DOHH2 (cell line): ENCODE results near the gene SPATA20.

Experiments used
- H3F3A ChIP-seq: fragments of 200-600 bp; sonication (generic), shearing (Covaris generic); 2 replicates; pipeline ENCODE4 v1.6.0; 2016; ENCODE audit warnings: antibody characterized with exemption, mild to moderate bottlenecking; ENCODE audit not compliant: control insufficient read depth, insufficient read depth
- H3K27ac ChIP-seq: fragments of 200-600 bp; sonication (generic); 2 replicates; pipeline ENCODE4 v1.5.1; 2014; ENCODE audit warnings: low read depth, mild to moderate bottlenecking, low read length, moderate library complexity
- H3K27me3 ChIP-seq: fragments of 200-600 bp; sonication (generic); 2 replicates; pipeline ENCODE4 v1.6.1; 2014; ENCODE audit warnings: mild to moderate bottlenecking, low read length, mixed read lengths; ENCODE audit not compliant: control insufficient read depth
- H3K36me3 ChIP-seq: fragments of 200-600 bp; sonication (generic); 2 replicates; pipeline ENCODE4 v1.6.1; 2014; ENCODE audit warnings: mild to moderate bottlenecking, low read length, moderate library complexity, mixed read lengths; ENCODE audit not compliant: control insufficient read depth
- H3K4me1 ChIP-seq: fragments of 200-600 bp; sonication (generic); 2 replicates; pipeline ENCODE4 v1.6.1; 2014; ENCODE audit warnings: mild to moderate bottlenecking, low read length, mixed read lengths; ENCODE audit not compliant: control insufficient read depth
- H3K4me2 ChIP-seq: fragments of 200-600 bp; sonication (generic); 2 replicates; pipeline ENCODE4 v1.6.0; 2014; ENCODE audit warnings: mild to moderate bottlenecking, low read length, moderate library complexity
- H3K4me3 ChIP-seq: fragments of 200-600 bp; sonication (generic); 2 replicates; pipeline ENCODE4 v1.5.1; 2014; ENCODE audit warnings: mild to moderate bottlenecking, low read length, mixed read lengths
- H3K79me2 ChIP-seq: fragments of 200-600 bp; sonication (generic); 2 replicates; pipeline ENCODE4 v1.6.1; 2014; ENCODE audit warnings: mild to moderate bottlenecking, low read length, mixed read lengths; ENCODE audit not compliant: control insufficient read depth
- H3K9me2 ChIP-seq: fragments of 200-600 bp; sonication (generic); replicated peaks from 2 replicates; pipeline ENCODE4 v1.6.1; 2014; ENCODE audit warnings: mild to moderate bottlenecking, low read length, mixed read lengths; ENCODE audit not compliant: control insufficient read depth
- H3K9me3 ChIP-seq: fragments of 200-600 bp; sonication (generic); 2 replicates; pipeline ENCODE4 v1.6.1; 2014; ENCODE audit warnings: antibody characterized with exemption, low read length, mixed read lengths; ENCODE audit not compliant: control insufficient read depth, insufficient read depth
- H4K20me1 ChIP-seq: fragments of 200-600 bp; sonication (generic); 2 replicates; pipeline ENCODE4 v1.6.0; 2014; ENCODE audit warnings: low read depth, mild to moderate bottlenecking, antibody characterized with exemption, low read length, moderate library complexity; ENCODE audit not compliant: control insufficient read depth, insufficient read depth
- EZH2phosphoT487 ChIP-seq: fragments of 200-600 bp; sonication (generic); IDR thresholded peaks from 2 replicates; pipeline ENCODE4 v1.6.1; 2017; ENCODE audit warnings: borderline replicate concordance, mild to moderate bottlenecking, antibody characterized with exemption, low read length, moderate library complexity, mixed read lengths
- TF ChIP-seq, protein P1 (sequence below): fragments of 200-600 bp; sonication (generic); IDR thresholded peaks from one replicate; pipeline ENCODE4 v1.5.1; 2014; ENCODE audit warnings: antibody characterized with exemption, mild to moderate bottlenecking, low read depth, low read length; ENCODE audit not compliant: poor library complexity, severe bottlenecking

The SPATA20 gene

DNA sequence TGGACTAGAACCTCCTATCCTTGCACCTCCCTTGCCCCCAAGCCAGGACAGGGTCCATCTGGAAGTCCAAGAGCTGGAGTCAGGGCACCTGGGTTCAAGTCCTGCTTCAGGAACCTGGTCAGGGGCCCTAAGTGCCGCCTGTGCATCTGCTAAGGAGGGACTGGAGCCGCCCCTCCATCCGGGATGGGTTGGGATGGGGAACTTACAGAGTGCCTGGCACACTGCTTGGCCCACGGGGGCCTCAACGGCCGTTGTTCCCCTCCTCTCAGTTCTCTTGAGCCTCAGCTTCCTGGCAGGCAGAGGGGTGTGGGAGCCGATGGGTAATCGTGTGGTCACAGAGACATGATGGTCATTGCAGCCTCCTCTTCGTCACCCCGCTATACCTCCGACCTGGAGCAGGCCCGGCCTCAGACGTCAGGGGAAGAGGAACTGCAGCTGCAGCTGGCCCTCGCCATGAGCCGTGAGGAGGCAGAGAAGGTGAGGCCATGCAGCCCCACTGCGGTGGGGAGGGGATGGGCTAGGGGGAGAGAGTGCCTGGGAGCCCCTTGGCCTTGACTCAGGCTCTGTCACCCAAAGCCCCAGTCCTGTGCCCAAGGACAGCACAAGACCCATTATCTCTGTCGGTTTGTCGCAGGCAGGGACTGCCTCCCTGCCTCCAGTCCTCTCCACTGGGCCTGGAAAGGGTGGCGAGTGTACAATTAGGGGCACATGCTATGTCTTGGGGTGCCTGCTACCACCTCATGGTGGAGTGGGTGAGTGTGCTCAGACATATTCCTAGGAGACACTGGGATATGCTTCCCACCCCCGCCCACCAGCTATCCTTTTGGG is 9.0 kb upstream of the SPATA20 start:
- Histone ChIP-seq H3K4me1 (peaks cover 16% of the 10 kb centered on the region), H3K9me2 (no peaks in the 10 kb centered on the region), H4K20me1 (no peaks in the 10 kb centered on the region), H3K79me2 (no peaks in the 10 kb centered on the region), H3K4me3 (no peak overlapping the region), H3F3A (no peaks in the 10 kb centered on the region), H3K36me3 (no peaks in the 10 kb centered on the region), H3K27ac (no peak overlapping the region), H3K27me3 (peaks cover 27% of the 10 kb centered on the region), H3K9me3 (no peaks in the 10 kb centered on the region), H3K4me2 (no peak overlapping the region)
- TF ChIP-seq EZH2phosphoT487: no peak
- TF ChIP-seq, protein P1, sequence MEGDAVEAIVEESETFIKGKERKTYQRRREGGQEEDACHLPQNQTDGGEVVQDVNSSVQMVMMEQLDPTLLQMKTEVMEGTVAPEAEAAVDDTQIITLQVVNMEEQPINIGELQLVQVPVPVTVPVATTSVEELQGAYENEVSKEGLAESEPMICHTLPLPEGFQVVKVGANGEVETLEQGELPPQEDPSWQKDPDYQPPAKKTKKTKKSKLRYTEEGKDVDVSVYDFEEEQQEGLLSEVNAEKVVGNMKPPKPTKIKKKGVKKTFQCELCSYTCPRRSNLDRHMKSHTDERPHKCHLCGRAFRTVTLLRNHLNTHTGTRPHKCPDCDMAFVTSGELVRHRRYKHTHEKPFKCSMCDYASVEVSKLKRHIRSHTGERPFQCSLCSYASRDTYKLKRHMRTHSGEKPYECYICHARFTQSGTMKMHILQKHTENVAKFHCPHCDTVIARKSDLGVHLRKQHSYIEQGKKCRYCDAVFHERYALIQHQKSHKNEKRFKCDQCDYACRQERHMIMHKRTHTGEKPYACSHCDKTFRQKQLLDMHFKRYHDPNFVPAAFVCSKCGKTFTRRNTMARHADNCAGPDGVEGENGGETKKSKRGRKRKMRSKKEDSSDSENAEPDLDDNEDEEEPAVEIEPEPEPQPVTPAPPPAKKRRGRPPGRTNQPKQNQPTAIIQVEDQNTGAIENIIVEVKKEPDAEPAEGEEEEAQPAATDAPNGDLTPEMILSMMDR: no peak

DNA sequence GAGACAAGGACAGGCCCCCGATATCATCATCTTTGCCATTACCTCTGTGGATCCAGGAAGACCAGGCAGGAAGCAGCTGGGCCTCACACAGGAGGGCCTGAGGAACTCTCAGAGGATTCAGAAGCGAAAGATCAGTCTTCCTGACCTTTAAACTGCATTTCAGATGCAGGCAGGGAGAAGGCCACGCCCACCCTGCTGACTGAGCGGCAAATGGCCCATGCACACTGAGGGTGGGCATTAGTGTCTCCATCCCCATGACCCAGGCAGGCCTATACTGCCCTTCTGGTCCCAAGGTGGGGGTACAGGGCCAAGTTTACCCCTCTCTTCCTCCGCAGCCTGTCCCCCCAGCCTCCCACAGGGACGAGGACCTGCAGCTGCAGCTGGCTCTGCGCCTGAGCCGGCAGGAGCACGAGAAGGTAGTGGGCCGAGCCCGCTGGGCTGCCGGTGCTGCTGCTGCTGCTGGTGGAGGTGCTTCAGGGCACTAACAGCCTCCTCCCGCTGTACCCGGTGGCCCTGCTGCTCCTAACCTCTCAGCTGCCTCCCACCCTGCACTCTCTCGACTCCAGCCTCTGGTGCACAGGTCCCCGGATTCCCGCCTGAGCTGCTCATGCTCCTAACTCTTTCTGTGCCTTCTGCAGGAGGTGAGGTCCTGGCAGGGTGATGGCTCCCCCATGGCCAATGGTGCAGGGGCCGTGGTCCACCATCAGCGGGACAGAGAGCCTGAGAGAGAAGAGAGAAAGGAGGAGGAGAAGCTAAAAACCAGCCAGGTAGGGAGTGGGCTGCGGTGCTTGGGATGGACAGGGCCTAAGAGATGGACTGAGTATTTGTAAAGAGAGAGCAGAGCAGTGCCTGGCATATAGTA is 8.2 kb upstream of the SPATA20 start:
- Histone ChIP-seq H3K4me1 (peaks cover 16% of the 10 kb centered on the region), H3K79me2 (no peaks in the 10 kb centered on the region), H3F3A (no peaks in the 10 kb centered on the region), H3K9me2 (no peaks in the 10 kb centered on the region), H3K9me3 (no peaks in the 10 kb centered on the region), H4K20me1 (no peaks in the 10 kb centered on the region), H3K36me3 (no peaks in the 10 kb centered on the region), H3K4me2 (no peak overlapping the region), H3K27me3 (peaks cover 18% of the 10 kb centered on the region), H3K4me3 (no peak overlapping the region), H3K27ac (no peak overlapping the region)
- TF ChIP-seq, protein P1: no peak
- no peak for TF ChIP-seq EZH2phosphoT487

DNA sequence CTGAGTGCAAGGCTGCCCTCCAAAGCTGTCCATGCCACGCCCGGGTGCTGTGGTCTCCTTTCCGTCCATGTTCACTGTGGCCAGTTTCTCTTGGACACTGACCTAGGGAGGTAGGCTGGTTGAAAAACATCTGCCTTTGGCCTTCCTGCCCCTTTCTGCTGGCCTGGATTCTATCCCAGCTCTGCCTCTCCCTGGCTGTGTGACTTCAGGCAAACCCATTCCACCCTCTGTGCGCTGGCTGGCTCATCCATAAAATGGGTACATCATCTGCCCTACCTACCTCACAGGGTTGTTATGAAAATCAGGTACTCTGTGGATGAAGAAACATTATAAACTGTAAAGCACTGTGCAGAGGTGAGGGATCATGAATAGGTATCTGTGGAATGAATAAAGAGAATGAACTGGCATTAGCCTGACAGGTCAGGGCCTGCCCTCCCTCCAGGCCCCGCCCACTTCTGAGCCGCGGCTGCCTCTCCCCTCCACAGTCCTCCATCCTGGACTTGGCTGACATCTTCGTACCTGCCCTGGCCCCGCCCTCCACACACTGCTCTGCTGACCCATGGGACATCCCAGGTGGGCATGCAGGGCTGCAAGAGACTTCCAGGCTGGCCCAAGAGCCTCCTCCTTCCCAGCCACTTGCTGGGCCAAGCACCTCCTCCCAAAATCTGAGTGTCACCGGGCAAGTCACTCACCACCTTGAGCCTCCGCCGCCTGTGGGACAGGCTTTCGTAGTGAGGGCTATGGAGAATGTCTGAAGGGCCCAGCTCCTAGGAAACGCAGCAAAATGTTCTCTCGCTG is 7.0 kb upstream of the SPATA20 start:
- Histone ChIP-seq H3K4me3 (no peak overlapping the region), H3K9me2 (no peaks in the 10 kb centered on the region), H3K9me3 (no peaks in the 10 kb centered on the region), H3K4me2 (no peak overlapping the region), H3K79me2 (no peaks in the 10 kb centered on the region), H3K4me1 (peaks cover 16% of the 10 kb centered on the region), H3K27ac (no peak overlapping the region), H3K36me3 (no peaks in the 10 kb centered on the region), H4K20me1 (no peaks in the 10 kb centered on the region), H3F3A (no peaks in the 10 kb centered on the region), H3K27me3 (peaks cover 12% of the 10 kb centered on the region)
- TF ChIP-seq, protein P1: no peak
- no peak for TF ChIP-seq EZH2phosphoT487
